CD1c-positive myeloid dendritic cell (primary cell): Measurements from ENCODE around the gene CHAF1B.

ENCODE experiments used
- DNase-seq: peaks from one replicate; pipeline ENCODE4 v3.0.0-alpha.2; 2016; ENCODE audit errors: extremely low spot score

Gene CHAF1B

DNA sequence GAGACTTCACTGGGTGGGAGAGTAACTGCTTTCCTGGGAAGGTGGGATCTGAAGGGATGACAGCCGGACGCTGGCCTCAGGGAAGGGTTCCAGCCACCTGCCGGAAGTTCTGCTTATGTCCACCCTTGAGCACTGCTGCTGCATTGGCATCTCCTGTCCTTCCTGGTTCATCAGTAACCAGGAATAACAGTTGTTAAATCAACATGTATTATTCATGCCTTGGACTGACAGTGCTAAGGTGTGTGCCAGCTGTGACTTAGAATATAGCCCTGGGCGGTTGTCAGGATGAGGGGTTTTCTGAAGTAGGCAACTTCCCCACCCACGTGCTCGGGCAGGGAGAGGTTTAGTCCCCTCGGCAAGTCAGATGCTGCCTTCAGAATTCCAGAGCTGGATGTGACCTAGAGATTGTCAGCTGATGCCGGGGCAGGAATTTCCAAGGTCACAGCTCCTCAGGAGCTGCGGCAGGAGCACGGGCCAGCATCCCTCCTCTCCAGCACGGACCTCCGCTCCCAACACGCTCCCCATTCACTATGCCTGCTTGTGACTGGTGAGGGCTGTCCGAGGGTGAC, 76.8 kb downstream of the CHAF1B start:
- no peak for DNase-seq

DNA sequence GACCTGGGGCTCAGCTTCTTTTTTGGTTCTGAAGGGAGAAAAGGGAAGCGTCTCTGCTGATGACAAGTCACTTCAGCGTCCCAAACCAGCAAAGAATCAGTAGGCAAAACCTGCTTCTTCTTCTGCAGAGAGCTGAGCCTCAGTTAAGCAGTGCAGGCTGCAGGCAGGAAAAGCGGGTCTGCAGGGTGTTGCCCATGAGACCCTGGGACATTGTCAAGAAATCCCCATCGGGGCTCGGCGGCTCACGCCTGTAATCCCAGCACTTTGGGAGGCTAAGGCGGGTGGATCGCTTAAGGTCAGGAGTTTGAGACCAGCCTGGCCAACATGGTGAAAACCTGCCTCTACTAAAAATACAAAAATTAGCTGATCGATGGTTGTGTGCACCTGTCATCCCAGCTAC, 78.0 kb downstream of the CHAF1B start:
- DNase-seq, result no peak

- no peak for DNase-seq
Observed at GRCh38 chr21:36463991-36464390, 78.8 kb downstream of the CHAF1B start.

DNA sequence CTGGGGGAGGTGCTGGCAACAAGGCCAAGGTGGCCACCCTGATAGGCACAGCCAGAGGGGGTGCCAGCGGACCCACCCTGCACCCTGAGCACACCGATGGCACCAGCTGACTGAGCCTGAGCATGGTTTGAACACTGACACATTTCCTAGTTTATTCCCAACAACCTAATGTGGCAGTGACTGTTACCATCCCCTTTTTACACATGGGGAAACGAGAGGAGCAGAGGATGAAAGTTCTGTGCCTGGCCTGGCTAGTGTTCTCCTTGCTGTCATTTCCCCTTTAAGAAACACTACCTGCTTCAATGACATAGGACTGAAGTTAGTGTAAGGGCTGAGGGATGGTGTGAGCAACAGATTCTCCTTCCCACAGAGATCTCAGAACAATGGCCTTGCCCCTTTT, 79.4 kb downstream of the CHAF1B start:
- DNase-seq, result no peak

GRCh38 chr21:36465478-36465877, 80.3 kb downstream of the CHAF1B start:
- no peak for DNase-seq

DNA sequence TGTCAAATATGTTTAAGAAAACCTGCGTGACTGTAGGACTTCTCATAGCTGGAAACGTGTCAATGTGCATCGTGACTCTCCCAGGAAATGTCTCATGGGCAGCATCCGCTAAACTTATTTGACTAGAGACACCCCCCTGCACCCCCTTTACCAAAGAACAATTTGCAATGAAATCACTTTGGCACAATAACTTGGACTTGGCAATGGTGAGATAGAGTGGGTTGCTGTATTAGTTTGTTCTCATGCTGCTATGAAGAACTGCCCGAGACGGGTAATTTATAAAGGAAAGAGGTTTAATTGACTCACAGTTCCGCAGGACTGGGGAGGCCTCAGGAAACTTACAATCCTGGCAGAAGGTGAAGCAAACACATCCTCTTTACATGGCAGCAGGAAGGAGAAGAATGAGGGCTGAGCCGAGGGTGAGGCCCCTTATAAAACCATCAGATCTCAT, 80.9 kb downstream of the CHAF1B start:
- no peak for DNase-seq
